Heart right ventricle (tissue), 16 donors: ENCODE data around the gene ZNF219. TPM values are rescaled to one million over a fixed set of nuclear protein-coding genes. Genes with fewer than 3 reads are reported as not detected.

Experiments used
- ATAC-seq, 8 donors: fragments of 200-7000 bp; cut with Tn5 transposase; one replicate each; pipeline ENCODE4 v1.9.1; 2020; ENCODE audit warnings: mild to moderate bottlenecking in 8 of 8, moderate library complexity in 8 of 8, moderate number of reproducible peaks in 1 of 8
- DNase-seq, 2 donors: peaks; one replicate each; pipeline ENCODE4 v3.0.0-alpha.2; 2020
- H3K27ac ChIP-seq, 10 donors: fragments of 200-600 bp; sonication (generic) in 2 of 10; one replicate each; pipeline versions ENCODE4 v1.5.0 to v1.8.0; 2020 to 2022; ENCODE audit warnings: mild to moderate bottlenecking in 3 of 10
- H3K27me3 ChIP-seq, 7 donors: fragments of 200-600 bp; one replicate each; pipeline ENCODE4 v1.8.0; 2021 to 2022; ENCODE audit warnings: mild to moderate bottlenecking in 2 of 7
- H3K36me3 ChIP-seq, 9 donors: fragments of 200-600 bp; sonication (generic) in 1 of 9; one replicate each; pipeline versions ENCODE4 v1.5.0 to v1.8.0; 2020 to 2022; ENCODE audit warnings: mild to moderate bottlenecking in 2 of 9
- H3K4me1 ChIP-seq, 9 donors: fragments of 200-600 bp; sonication (generic) in 1 of 9; one replicate each; pipeline versions ENCODE4 v1.5.0 to v1.8.0; 2020 to 2022; ENCODE audit warnings: mild to moderate bottlenecking in 4 of 9
- H3K4me3 ChIP-seq, 10 donors: fragments of 200-600 bp; sonication (generic) in 2 of 10; one replicate each; pipeline versions ENCODE4 v1.5.0 to v1.8.0; 2020 to 2022; ENCODE audit warnings: mild to moderate bottlenecking in 7 of 10, moderate library complexity in 2 of 10
- H3K9me3 ChIP-seq, 11 donors: fragments of 200-600 bp in 10 of 11; sonication (generic) in 2 of 11; one replicate each; pipeline versions ENCODE4 v1.5.0 to v1.8.0; 2013 to 2022; ENCODE audit warnings: mild to moderate bottlenecking in 2 of 11, control low read depth in 1 of 11, moderate library complexity in 1 of 11
- CTCF ChIP-seq, 9 donors: fragments of 200-600 bp; sonication (generic) in 2 of 9; IDR thresholded peaks; one replicate each; pipeline versions ENCODE4 v1.5.0 to v1.8.0; 2021 to 2022; ENCODE audit warnings: antibody characterized with exemption in 9 of 9, mild to moderate bottlenecking in 5 of 9, moderate library complexity in 1 of 9
- whole genome bisulfite sequencing, 2 donors: extraction: QIAGEN DNeasy Blood & Tissue Kit; methylation state at CpG; one replicate each; pipeline ENCODE4 v1.1.7; 2013; ENCODE audit warnings: inconsistent platforms in 1 of 2; 5-methylcytosine and 5-hydroxymethylcytosine counted together
- intact Hi-C, 10 donors: fragments of 100-400 bp; cut with DNase I; formaldehyde crosslinking; loops; one replicate each; pipeline versions ENCODE4 v1.11.1 to v1.14.2; 2022
- polyA plus RNA-seq, 2 donors: library from polyadenylated mRNA; stranded (reverse); fragments of 200-250 nt; gene quantifications; one replicate each; pipeline ENCODE4 v1.2.3, GENCODE V29; 2013
- total RNA-seq, 10 donors: library from RNA; stranded (reverse); fragmentation: NEBNext Ultra II Directional in 3 of 10; extraction: Animal tissue kit (Norgen Biotek cat#: 25700) in 3 of 10; gene quantifications; one replicate each; pipeline versions ENCODE4 v1.2.1 to v1.2.4, GENCODE V29; 2021 to 2023
- donor health status: Arrhythmogenic right ventricular cardiomyopathy.
- donor health status: ischemic (EF 13 %, LVEDD 7.1; RV severe dilation, severe dysfunction).
- donor health status: healthy with polysubstance abuse.
- donor health status: DM: no; HTN: yes; CAD: no.
- donor health status: DM: no; HTN: no; CAD: no.
- donor health status: ischemic (EF 25% LVEDD 6.9; RV normal size, moderate dysfunction).
- donor health status: ischemic (EF 25% LVEDD 5.7; RV mildly dilated, moderate dysfunction).
- donor health status: healthy.
- donor health status: DM: yes; HTN: yes; CAD: no.
- donor health status: Ischemic cardiomyopathy.
- donor health status: ischemic (EF 35%, LVEDD 5.7; RV mildly dilated, moderate dysfunction).
- donor health status: nonischemic (EF 11% LVEDD 7.7; RV severe dilation, severe dysfunction).
- donor health status: DM: yes; HTN: yes; CAD: no.
- donor health status: PGD.
- donor health status: ischemic (EF 29% LVEDD 5.4; RV normal size, mild dysfunction).
- donor health status: nonischemic (EF 23%, LVEDD 6.1; RV moderate dilation, normal function).

Gene ZNF219
- total and polyA plus RNA-seq, 12 donors = 22.1 to 58.4 (median 34.6) TPM

GRCh38 chr14:21105095-21105494, 6.6 kb upstream of the ZNF219 start:
- peak overlapping the region in 2 of 10 donors; percentile 72 to 78 for H3K4me3 ChIP-seq
- DNase-seq (no peak), ATAC-seq (no peak)
- H3K4me1 ChIP-seq = peaks cover 3 to 50% (median 33%) of the 10 kb centered on the region in 9 donors
- no peaks in the 10 kb centered on the region for H3K36me3 ChIP-seq
- intact Hi-C loops = loop anchor here in 9 of 10 donors (2.0 to 10.0 kb wide), 7 partner anchors 34 to 420 kb away; partner anchors contain the start of genes ANG (in 2 of the 9), RNASE4 (in 2 of the 9) and ARHGEF40 (in 1 of the 9)
- no peaks in the 10 kb centered on the region for H3K27me3 ChIP-seq
- no peaks in the 10 kb centered on the region for H3K9me3 ChIP-seq
- 76 to 85% methylated on average over 8 of the region's 8 CpGs for WGBS, 2 donors
- no peak for TF ChIP-seq CTCF (IDR thresholded peaks at IDR 0.05)
- peak overlapping the region in 9 of 10 donors; percentile 93 to 99 (median 97) for H3K27ac ChIP-seq

GRCh38 chr14:21104448-21105060, 6.1 kb upstream of the ZNF219 start:
- intact Hi-C loops = loop anchor here (1.0 to 10.0 kb wide), 11 partner anchors 34 to 420 kb away; partner anchors contain the start of genes ANG (in 2 of the 10), RNASE4 (in 2 of the 10), ARHGEF40 (in 1 of the 10) and NDRG2 (in 1 of the 10)
- H3K9me3 ChIP-seq = no peaks in the 10 kb centered on the region
- 5 to 9% methylated on average over 8 of the region's 8 CpGs for WGBS, 2 donors
- peak overlapping the region; percentile 50 to 80 (median 64) for H3K4me3 ChIP-seq
- TF ChIP-seq CTCF (IDR thresholded peaks at IDR 0.05) = peak; percentile 87 to 98 (median 93)
- peak overlapping the region; percentile 90 to 99 (median 97) for H3K27ac ChIP-seq
- peaks cover 3 to 52% (median 35%) of the 10 kb centered on the region in 9 donors for H3K4me1 ChIP-seq
- H3K27me3 ChIP-seq = no peaks in the 10 kb centered on the region
- H3K36me3 ChIP-seq = no peaks in the 10 kb centered on the region
- DNase-seq (peak; percentile 73 to 76), ATAC-seq (peak; percentile 68 to 90 (median 82))

GRCh38 chr14:21103710-21104447, 5.4 kb upstream of the ZNF219 start:
- peaks cover 6 to 58% (median 42%) of the 10 kb centered on the region in 9 donors for H3K4me1 ChIP-seq
- peak; percentile 94 to 97 for DNase-seq
- intact Hi-C loops = loop anchor here in 7 of 10 donors (1.0 to 10.0 kb wide), 10 partner anchors 33 to 419 kb away; partner anchors contain the start of genes ANG (in 2 of the 7), RNASE4 (in 2 of the 7), ARHGEF40 (in 1 of the 7) and NDRG2 (in 1 of the 7)

More at GRCh38 chr14:21103710-21104447, 5.4 kb upstream of the ZNF219 start:
- peak; percentile 95 to 98 (median 97) for ATAC-seq
- Histone ChIP-seq H3K27ac (peak overlapping the region; percentile 90 to 99 (median 97)), H3K27me3 (no peaks in the 10 kb centered on the region), H3K36me3 (no peaks in the 10 kb centered on the region), H3K4me3 (peak overlapping the region; percentile 50 to 80 (median 64)), H3K9me3 (no peaks in the 10 kb centered on the region)
- 0% methylated on average over 62 of the region's 62 CpGs for WGBS, 2 donors
- peak; percentile 70 to 92 (median 81) for TF ChIP-seq CTCF (IDR thresholded peaks at IDR 0.05)
